ENCODE measurements around the gene TAS2R4. TPM values are rescaled to one million over a fixed set of nuclear protein-coding genes. Genes with fewer than 3 reads are reported as not detected.

Gene TAS2R4
- polyA plus RNA-seq (2.3 and 2.4 TPM in 2 replicates), polyA minus RNA-seq (10.0 and 15.9 TPM in 2 replicates)

- Histone ChIP-seq H3K79me2 (replicated peaks; ENCODE audit: insufficient read depth, low read length) (no peaks in the 10 kb centered on the region), H3K27me3 (ENCODE audit: insufficient read depth, low read depth, low read length) (no peaks in the 10 kb centered on the region), H3F3A (ENCODE audit: insufficient read depth, low read length, poor library complexity, severe bottlenecking) (no peaks in the 10 kb centered on the region), H3K9ac (ENCODE audit: low read length) (no peak within 1 kb of the TSS), H2AFZ (ENCODE audit: low read depth, low read length) (no peak within 1 kb of the TSS), H3K9me2 (ENCODE audit: insufficient read depth, low read length) (no peaks in the 10 kb centered on the region), H3K4me2 (ENCODE audit: low read length) (no peak within 1 kb of the TSS), H3K27ac (ENCODE audit: low read length) (no peak within 1 kb of the TSS), H4K20me1 (ENCODE audit: insufficient read depth) (no peaks in the 10 kb centered on the region), H3K36me3 (ENCODE audit: insufficient read depth, low read length) (no peaks in the 10 kb centered on the region), H3K4me3 (ENCODE audit: low read length) (no peak within 1 kb of the TSS), H3K9me3 (ENCODE audit: low read length) (no peaks in the 10 kb centered on the region)
- TF ChIP-seq RAD21 (conservative IDR thresholded peaks at IDR 0.05) (no peak), SMC3 (conservative IDR thresholded peaks at IDR 0.05; ENCODE audit: poor library complexity) (no peak), TAF1 (IDR thresholded peaks at IDR 0.05; ENCODE audit: low read depth) (no peak), EZH2 (IDR thresholded peaks at IDR 0.05; ENCODE audit: borderline replicate concordance, insufficient read depth, low read length, poor library complexity, severe bottlenecking) (no peak), MXI1 (conservative IDR thresholded peaks at IDR 0.05; ENCODE audit: poor library complexity, severe bottlenecking) (no peak), EP300 (conservative IDR thresholded peaks at IDR 0.05; ENCODE audit: poor library complexity, severe bottlenecking) (no peak), POLR2AphosphoS5 (IDR thresholded peaks at IDR 0.05) (no peak)
- TF ChIP-seq, protein P1, sequence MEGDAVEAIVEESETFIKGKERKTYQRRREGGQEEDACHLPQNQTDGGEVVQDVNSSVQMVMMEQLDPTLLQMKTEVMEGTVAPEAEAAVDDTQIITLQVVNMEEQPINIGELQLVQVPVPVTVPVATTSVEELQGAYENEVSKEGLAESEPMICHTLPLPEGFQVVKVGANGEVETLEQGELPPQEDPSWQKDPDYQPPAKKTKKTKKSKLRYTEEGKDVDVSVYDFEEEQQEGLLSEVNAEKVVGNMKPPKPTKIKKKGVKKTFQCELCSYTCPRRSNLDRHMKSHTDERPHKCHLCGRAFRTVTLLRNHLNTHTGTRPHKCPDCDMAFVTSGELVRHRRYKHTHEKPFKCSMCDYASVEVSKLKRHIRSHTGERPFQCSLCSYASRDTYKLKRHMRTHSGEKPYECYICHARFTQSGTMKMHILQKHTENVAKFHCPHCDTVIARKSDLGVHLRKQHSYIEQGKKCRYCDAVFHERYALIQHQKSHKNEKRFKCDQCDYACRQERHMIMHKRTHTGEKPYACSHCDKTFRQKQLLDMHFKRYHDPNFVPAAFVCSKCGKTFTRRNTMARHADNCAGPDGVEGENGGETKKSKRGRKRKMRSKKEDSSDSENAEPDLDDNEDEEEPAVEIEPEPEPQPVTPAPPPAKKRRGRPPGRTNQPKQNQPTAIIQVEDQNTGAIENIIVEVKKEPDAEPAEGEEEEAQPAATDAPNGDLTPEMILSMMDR (IDR thresholded peaks at IDR 0.05; ENCODE audit: poor library complexity, severe bottlenecking), result no peak
- TF ChIP-seq, protein P2, sequence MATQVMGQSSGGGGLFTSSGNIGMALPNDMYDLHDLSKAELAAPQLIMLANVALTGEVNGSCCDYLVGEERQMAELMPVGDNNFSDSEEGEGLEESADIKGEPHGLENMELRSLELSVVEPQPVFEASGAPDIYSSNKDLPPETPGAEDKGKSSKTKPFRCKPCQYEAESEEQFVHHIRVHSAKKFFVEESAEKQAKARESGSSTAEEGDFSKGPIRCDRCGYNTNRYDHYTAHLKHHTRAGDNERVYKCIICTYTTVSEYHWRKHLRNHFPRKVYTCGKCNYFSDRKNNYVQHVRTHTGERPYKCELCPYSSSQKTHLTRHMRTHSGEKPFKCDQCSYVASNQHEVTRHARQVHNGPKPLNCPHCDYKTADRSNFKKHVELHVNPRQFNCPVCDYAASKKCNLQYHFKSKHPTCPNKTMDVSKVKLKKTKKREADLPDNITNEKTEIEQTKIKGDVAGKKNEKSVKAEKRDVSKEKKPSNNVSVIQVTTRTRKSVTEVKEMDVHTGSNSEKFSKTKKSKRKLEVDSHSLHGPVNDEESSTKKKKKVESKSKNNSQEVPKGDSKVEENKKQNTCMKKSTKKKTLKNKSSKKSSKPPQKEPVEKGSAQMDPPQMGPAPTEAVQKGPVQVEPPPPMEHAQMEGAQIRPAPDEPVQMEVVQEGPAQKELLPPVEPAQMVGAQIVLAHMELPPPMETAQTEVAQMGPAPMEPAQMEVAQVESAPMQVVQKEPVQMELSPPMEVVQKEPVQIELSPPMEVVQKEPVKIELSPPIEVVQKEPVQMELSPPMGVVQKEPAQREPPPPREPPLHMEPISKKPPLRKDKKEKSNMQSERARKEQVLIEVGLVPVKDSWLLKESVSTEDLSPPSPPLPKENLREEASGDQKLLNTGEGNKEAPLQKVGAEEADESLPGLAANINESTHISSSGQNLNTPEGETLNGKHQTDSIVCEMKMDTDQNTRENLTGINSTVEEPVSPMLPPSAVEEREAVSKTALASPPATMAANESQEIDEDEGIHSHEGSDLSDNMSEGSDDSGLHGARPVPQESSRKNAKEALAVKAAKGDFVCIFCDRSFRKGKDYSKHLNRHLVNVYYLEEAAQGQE (IDR thresholded peaks at IDR 0.05; ENCODE audit: borderline replicate concordance), result no peak
Observed at GRCh38 chr7:141776374-141776773, at the start of gene TAS2R4. Gene TAS2R4, plus strand, starts transcription at chr7:141776674. Its CDS starts 1,815 bp downstream, at chr7:141778489.

- H3K9ac ChIP-seq (ENCODE audit: low read length), result no peak overlapping the region
Observed at GRCh38 chr7:141729020-141729419, 47.5 kb upstream of the TAS2R4 start.

More at GRCh38 chr7:141729020-141729419, 47.5 kb upstream of the TAS2R4 start:
- Histone ChIP-seq H3F3A (ENCODE audit: insufficient read depth, low read length, poor library complexity, severe bottlenecking) (no peaks in the 10 kb centered on the region), H3K27me3 (ENCODE audit: insufficient read depth, low read depth, low read length) (no peaks in the 10 kb centered on the region), H4K20me1 (ENCODE audit: insufficient read depth) (no peaks in the 10 kb centered on the region), H3K4me2 (ENCODE audit: low read length) (no peak overlapping the region), H3K9me3 (ENCODE audit: low read length) (no peaks in the 10 kb centered on the region), H3K4me3 (ENCODE audit: low read length) (no peak overlapping the region), H2AFZ (ENCODE audit: low read depth, low read length) (no peak overlapping the region), H3K79me2 (replicated peaks; ENCODE audit: insufficient read depth, low read length) (no peaks in the 10 kb centered on the region), H3K9me2 (ENCODE audit: insufficient read depth, low read length) (no peaks in the 10 kb centered on the region), H3K36me3 (ENCODE audit: insufficient read depth, low read length) (no peaks in the 10 kb centered on the region), H3K27ac (ENCODE audit: low read length) (no peak overlapping the region)
- TF ChIP-seq EZH2 (IDR thresholded peaks at IDR 0.05; ENCODE audit: borderline replicate concordance, insufficient read depth, low read length, poor library complexity, severe bottlenecking), result no peak
- no peak for TF ChIP-seq RAD21 (conservative IDR thresholded peaks at IDR 0.05)
- TF ChIP-seq TAF1 (IDR thresholded peaks at IDR 0.05; ENCODE audit: low read depth), result no peak
- TF ChIP-seq MXI1 (conservative IDR thresholded peaks at IDR 0.05; ENCODE audit: poor library complexity, severe bottlenecking), result no peak
- TF ChIP-seq EP300 (conservative IDR thresholded peaks at IDR 0.05; ENCODE audit: poor library complexity, severe bottlenecking), result no peak
- TF ChIP-seq, protein P1 (IDR thresholded peaks at IDR 0.05; ENCODE audit: poor library complexity, severe bottlenecking), result no peak
- no peak for TF ChIP-seq POLR2AphosphoS5 (IDR thresholded peaks at IDR 0.05)
- TF ChIP-seq, protein P2 (IDR thresholded peaks at IDR 0.05; ENCODE audit: borderline replicate concordance), result no peak
- TF ChIP-seq SMC3 (conservative IDR thresholded peaks at IDR 0.05; ENCODE audit: poor library complexity), result no peak
